GM19099 (cell line): Measurements from ENCODE around the gene SH3GL3.

Experiments
- POLR2A ChIP-seq: IDR thresholded peaks from 3 replicates; pipeline ENCODE4 v1.6.1; 2011; ENCODE audit warnings: low read depth; ENCODE audit not compliant: insufficient read length; ENCODE audit errors: extremely low read depth

Gene SH3GL3

GRCh38 chr15:83526319-83526718 is 79.2 kb downstream of the SH3GL3 start:
- TF ChIP-seq POLR2A: no peak

DNA sequence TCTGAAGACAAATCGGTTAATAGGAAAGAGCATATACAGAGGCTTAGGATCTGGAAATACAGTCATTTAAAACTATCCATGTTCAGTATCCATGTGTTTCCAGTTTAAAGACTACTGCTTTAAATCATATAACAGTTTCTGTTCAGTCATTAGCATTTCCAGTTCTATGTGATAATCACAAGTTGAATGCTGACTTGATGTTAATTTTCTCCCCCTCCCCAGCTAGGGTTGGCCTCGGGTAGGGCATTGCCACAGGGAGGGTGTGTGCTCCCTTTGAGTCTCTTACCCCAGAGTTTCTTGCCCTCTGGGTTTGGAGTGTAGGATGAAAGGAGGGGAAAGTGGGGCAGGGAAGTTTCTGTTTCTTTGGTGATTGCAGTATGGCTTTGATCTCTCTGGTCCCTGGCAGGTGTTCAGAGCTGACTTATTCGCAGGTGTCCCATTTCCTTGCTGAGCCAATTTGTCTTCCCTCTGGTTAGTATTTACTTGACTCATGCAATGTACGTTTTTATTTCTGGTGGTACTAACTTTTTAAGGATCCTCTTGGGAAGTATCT is 86.3 kb downstream of the SH3GL3 start:
- TF ChIP-seq POLR2A: no peak

DNA sequence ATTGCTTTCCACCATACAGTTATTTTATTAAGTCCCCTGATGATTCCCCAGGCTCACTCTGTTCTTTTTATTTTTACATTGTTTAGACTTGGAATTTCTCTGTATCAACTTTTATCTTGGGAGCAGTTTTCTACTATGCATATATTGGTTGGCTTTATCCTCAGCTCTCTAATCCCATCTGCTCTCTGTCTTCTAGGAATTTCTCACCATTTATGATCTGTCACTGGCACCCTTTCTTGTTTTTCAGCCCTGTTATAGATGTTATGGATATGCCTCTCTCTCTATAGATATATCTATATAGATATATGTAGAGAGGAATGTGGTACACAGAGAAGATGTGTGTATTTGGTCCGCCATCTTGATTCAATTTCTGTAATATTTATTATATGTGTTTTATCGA is 90.5 kb downstream of the SH3GL3 start:
- no peak for TF ChIP-seq POLR2A

GRCh38 chr15:83538682-83539081 is 91.5 kb downstream of the SH3GL3 start:
- TF ChIP-seq POLR2A: no peak

- no peak for TF ChIP-seq POLR2A
These were observed 98.8 kb downstream of the SH3GL3 start for GRCh38 chr15:83545804-83546511.

DNA sequence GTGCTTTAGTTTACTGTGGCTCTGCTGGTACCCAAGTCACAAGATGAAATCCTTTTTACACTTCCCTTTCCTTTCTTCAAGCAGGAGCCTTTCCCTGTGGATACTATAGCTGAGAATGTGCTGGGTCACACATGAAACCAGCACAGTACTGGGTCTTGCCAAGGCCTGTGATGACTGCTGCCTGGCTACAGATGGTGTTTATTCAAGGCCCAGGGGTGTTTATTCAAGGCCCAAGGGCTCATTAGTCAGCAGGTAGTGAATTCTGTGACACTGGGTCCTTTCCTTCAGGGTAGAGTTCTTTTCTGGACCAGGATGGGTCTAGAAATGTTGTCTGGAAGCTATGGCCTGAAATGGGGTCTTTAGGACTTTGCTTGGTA is 99.4 kb downstream of the SH3GL3 start:
- TF ChIP-seq POLR2A: no peak

DNA sequence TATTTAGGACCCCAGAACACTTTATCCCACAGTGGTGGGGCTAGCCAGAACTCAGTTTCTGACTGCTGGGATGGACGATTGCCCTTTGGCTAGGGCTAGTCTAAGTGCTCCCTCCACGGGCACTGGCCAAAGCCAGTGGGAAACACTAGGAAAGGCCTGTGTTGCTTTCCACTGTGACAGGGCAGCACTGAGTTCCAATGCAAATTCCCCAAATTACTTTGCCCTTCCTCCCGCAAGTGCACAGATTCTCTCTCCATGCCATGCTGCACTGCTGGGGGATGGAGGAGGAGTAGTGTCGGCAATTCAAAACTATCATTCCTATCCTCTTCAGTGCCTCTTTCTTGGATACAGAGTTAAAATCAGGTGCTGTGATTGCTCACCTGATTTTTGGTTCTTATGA is 100.0 kb downstream of the SH3GL3 start:
- TF ChIP-seq POLR2A: no peak

DNA sequence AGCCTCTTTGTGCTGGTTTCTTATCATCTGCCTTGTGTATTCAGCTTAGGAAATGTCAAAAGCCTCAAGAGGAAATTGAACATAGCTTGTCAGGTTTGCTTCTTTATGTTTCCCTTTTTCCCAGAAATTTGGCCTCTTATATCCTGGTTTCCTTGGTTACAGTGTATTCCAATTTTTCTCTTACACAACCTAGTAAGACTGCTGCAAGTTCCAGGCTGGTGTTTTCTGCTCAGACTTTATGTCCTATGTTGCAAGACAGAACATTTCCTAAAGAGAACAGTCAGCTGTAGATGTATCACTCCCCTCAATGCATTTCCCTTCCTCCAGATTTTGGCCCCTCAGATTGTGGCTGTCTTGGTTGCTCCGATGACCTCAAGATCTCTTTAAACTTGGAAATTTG is 102.5 kb downstream of the SH3GL3 start:
- no peak for TF ChIP-seq POLR2A

DNA sequence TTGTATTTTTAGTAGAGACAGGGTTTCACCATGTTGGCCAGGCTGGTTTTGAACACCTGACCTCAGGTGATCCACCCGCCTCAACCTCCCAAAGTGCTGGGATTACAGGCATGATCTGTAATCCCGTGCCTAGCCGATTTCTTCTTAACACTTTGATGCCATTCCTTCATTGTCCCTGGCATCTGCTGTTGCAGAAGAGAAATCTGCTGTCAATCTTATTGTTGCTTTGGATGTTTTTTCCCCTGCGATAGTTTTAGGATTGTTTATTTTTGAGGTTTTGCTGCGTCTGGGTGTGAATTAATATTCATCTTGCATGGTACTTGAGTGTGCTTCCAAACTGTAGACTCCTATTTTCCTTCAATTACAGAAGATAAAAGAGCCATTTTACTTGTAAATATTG is 107.4 kb downstream of the SH3GL3 start:
- no peak for TF ChIP-seq POLR2A

DNA sequence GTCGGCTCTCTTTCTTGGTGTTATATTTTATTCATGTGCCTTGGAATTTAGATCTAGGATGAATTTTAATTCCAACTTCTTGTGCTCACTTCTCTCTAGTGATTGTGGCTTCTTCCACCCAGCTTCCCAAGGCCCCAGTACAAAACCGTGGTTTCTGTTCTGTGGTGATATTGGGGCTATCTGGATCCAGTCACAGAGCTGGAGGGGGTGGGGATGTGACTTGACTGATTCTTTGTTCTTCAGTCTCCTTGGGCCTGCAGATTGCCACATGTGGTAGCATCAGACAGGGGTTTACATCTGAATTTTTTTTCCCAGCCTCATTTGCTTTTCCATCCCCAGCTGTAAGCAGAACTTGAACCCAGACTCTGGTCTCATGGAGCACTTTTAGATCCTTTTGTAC is 108.2 kb downstream of the SH3GL3 start:
- TF ChIP-seq POLR2A: no peak

- no peak for TF ChIP-seq POLR2A
These were observed 108.9 kb downstream of the SH3GL3 start for GRCh38 chr15:83556068-83556467.

GRCh38 chr15:83556754-83557153 is 109.6 kb downstream of the SH3GL3 start:
- TF ChIP-seq POLR2A: no peak

DNA sequence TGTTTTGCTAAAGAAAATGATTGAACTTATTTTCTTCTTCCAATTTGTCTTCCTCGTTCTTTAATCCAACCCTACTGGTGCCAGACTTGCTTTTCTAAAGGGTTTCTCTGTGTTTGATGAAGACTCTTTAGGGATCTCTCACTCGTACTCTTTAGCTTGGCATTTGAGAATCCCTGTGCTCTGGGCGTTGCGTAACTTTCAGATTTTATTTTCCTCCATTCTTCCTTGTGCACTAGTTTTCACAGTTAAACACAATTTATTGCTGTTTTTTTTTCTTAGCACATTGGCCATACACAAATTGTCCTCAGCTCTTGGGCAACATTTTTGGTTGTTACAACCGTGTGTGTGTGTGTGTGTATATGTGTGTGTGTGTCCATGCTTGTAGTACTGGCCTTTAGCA is 111.0 kb downstream of the SH3GL3 start:
- no peak for TF ChIP-seq POLR2A

- no peak for TF ChIP-seq POLR2A
These were observed 112.3 kb downstream of the SH3GL3 start for GRCh38 chr15:83559310-83559966.

- no peak for TF ChIP-seq POLR2A
These were observed 114.5 kb downstream of the SH3GL3 start for GRCh38 chr15:83561661-83562060.

DNA sequence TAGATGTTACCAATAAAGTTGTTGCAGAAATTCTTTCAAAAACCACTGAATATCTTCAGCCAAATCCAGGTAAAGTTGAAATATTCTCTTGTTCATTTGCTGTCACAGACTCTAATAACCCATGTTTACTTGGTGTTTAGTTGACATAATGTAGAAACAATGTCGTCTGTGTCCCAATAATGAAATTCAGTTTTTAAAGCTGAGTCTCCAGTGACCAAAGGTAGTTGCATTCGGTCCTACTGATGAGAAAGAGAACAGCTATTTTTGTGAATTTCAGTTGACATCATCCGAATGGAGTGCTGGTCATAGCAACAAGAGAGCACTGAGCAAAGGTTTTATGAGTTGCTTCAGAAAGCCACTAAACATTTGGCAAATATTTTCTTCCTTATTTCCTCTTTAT is 118.0 kb downstream of the SH3GL3 start:
- no peak for TF ChIP-seq POLR2A

GRCh38 chr15:83565553-83566159 is 118.5 kb downstream of the SH3GL3 start:
- TF ChIP-seq POLR2A: no peak

- TF ChIP-seq POLR2A: no peak
These were observed 120.2 kb downstream of the SH3GL3 start for GRCh38 chr15:83567318-83567717.
